ENCODE data around the gene WIPF3.

WIPF3 gene

DNA sequence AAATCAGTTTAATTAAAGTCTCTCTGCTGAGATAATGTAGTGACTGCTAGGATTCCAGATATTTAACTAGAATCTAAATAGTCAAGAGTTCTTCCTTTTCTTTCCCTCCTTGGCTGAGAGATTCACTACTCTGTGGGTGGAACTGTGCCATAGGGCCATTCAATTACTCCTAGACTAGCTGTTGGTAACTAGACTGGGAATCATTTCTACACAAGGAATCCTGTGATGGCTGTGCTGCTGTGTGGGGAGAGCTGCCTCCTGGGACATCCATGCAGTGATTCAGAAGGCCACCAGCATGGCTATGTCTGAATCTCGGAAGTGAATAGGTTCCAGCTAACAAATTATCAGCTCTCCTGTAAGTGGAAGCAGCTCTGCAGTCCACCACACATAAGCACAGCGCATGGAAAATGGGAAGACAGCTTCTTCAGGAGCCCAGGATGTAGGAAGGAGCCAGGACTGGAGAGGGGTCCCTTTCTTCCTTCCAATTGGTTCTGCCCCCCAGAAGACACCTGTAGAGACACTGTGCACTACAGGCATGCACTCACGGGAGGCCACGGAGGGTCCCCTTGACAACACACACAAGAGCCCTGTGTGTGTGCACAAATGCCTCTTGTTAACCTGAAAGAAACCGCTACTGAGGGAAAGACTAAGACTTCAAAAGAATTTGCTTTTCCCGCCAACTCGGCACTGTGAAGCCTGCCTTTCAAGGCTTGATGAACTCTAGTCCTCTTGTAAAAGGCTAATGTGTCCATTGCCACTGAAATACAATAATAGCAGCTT lies 116.8 kb downstream of the WIPF3 start:
- H3K9me3 ChIP-seq (ENCODE audit: insufficient read depth, low read depth, low read length), result no peaks in the 10 kb centered on the region
- H4K8ac ChIP-seq (ENCODE audit: low read depth, low read length), result no peak overlapping the region
- H3K36me3 ChIP-seq (ENCODE audit: control insufficient read depth in 1 of 2, insufficient read depth in 2 of 2, low read length in 2 of 2), result peaks cover 28 to 44% of the 10 kb centered on the region in 2 experiments
- DNase-seq, result no peak
- no peak overlapping the region for H4K12ac ChIP-seq (ENCODE audit: low read depth, low read length)
- no peaks in the 10 kb centered on the region for H3K79me2 ChIP-seq (ENCODE audit: control insufficient read depth, insufficient read depth, low read length, poor library complexity)
- no peak overlapping the region for H2BK12ac ChIP-seq (ENCODE audit: low read length)
- H3K4ac ChIP-seq (ENCODE audit: low read depth, low read length), result no peak overlapping the region
- no peak overlapping the region for H3K27ac ChIP-seq (ENCODE audit: low read depth, low read length)
- no peak overlapping the region for H3K18ac ChIP-seq (ENCODE audit: low read length)
- no peak overlapping the region for H3K14ac ChIP-seq (ENCODE audit: low read length)
- no peak overlapping the region for H2AK5ac ChIP-seq (ENCODE audit: low read length)
- H2BK120ac ChIP-seq (ENCODE audit: insufficient read depth, low read length, poor library complexity), result no peak overlapping the region
- no CpG with 5 or more reads among the region's 7 CpGs for WGBS (ENCODE audit: extremely low coverage, insufficient coverage, insufficient read length)
- no peak overlapping the region for H3K9ac ChIP-seq (ENCODE audit: low read length)
- no peak overlapping the region for H2AFZ ChIP-seq (ENCODE audit: insufficient read depth, low read length, poor library complexity)
- H3K23ac ChIP-seq (ENCODE audit: low read length), result no peak overlapping the region
- H3K4me2 ChIP-seq (ENCODE audit: low read length), result no peak overlapping the region
- no peak overlapping the region for H3K4me3 ChIP-seq (ENCODE audit: low read depth, low read length)
- no peak overlapping the region for H2BK5ac ChIP-seq (ENCODE audit: low read depth, low read length, poor library complexity)
- peaks cover 0 to 3% of the 10 kb centered on the region in 2 experiments for H3K4me1 ChIP-seq (ENCODE audit: control insufficient read depth in 1 of 2, insufficient read depth in 2 of 2, low read length in 2 of 2)
- no peaks in the 10 kb centered on the region for H3K79me1 ChIP-seq (ENCODE audit: low read length)
- no peak overlapping the region for H4K91ac ChIP-seq (ENCODE audit: low read depth, low read length)
- no peaks in the 10 kb centered on the region for H3K27me3 ChIP-seq (ENCODE audit: insufficient read depth, low read length)

- Histone ChIP-seq H3K27ac (ENCODE audit: low read depth, low read length) (no peak overlapping the region), H2AK5ac (ENCODE audit: low read length) (no peak overlapping the region), H3K23ac (ENCODE audit: low read length) (no peak overlapping the region), H3K27me3 (ENCODE audit: insufficient read depth, low read length) (no peaks in the 10 kb centered on the region), H3K18ac (ENCODE audit: low read length) (no peak overlapping the region), H3K14ac (ENCODE audit: low read length) (no peak overlapping the region), H3K79me1 (ENCODE audit: low read length) (no peaks in the 10 kb centered on the region), H2AFZ (ENCODE audit: insufficient read depth, low read length, poor library complexity) (no peak overlapping the region), H2BK5ac (ENCODE audit: low read depth, low read length, poor library complexity) (no peak overlapping the region), H2BK12ac (ENCODE audit: low read length) (no peak overlapping the region), H3K36me3 (ENCODE audit: control insufficient read depth in 1 of 2, insufficient read depth in 2 of 2, low read length in 2 of 2) (peaks cover 31 to 41% of the 10 kb centered on the region in 2 experiments), H3K79me2 (ENCODE audit: control insufficient read depth, insufficient read depth, low read length, poor library complexity) (no peaks in the 10 kb centered on the region), H4K91ac (ENCODE audit: low read depth, low read length) (no peak overlapping the region), H3K9ac (ENCODE audit: low read length) (no peak overlapping the region), H2BK120ac (ENCODE audit: insufficient read depth, low read length, poor library complexity) (no peak overlapping the region), H3K4ac (ENCODE audit: low read depth, low read length) (no peak overlapping the region), H3K9me3 (ENCODE audit: insufficient read depth, low read depth, low read length) (no peaks in the 10 kb centered on the region), H4K12ac (ENCODE audit: low read depth, low read length) (no peak overlapping the region), H4K8ac (ENCODE audit: low read depth, low read length) (no peak overlapping the region), H3K4me2 (ENCODE audit: low read length) (no peak overlapping the region), H3K4me3 (ENCODE audit: low read depth, low read length) (no peak overlapping the region), H3K4me1 (ENCODE audit: control insufficient read depth in 1 of 2, insufficient read depth in 2 of 2, low read length in 2 of 2) (peaks cover 0 to 3% of the 10 kb centered on the region in 2 experiments)
- no CpG with 5 or more reads among the region's 9 CpGs for WGBS (ENCODE audit: extremely low coverage, insufficient coverage, insufficient read length)
- DNase-seq, result peak; percentile 14 to 45
Measured at GRCh38 chr7:29924006-29924405, 117.7 kb downstream of the WIPF3 start.

GRCh38 chr7:29924684-29925083 lies 118.4 kb downstream of the WIPF3 start:
- Histone ChIP-seq H3K36me3 (ENCODE audit: control insufficient read depth in 1 of 2, insufficient read depth in 2 of 2, low read length in 2 of 2) (peaks cover 35 to 46% of the 10 kb centered on the region in 2 experiments), H4K91ac (ENCODE audit: low read depth, low read length) (no peak overlapping the region), H3K14ac (ENCODE audit: low read length) (no peak overlapping the region), H3K4ac (ENCODE audit: low read depth, low read length) (no peak overlapping the region), H3K4me3 (ENCODE audit: low read depth, low read length) (no peak overlapping the region), H3K79me1 (ENCODE audit: low read length) (no peaks in the 10 kb centered on the region), H3K9ac (ENCODE audit: low read length) (no peak overlapping the region), H3K27ac (ENCODE audit: low read depth, low read length) (no peak overlapping the region), H3K23ac (ENCODE audit: low read length) (no peak overlapping the region), H2BK120ac (ENCODE audit: insufficient read depth, low read length, poor library complexity) (no peak overlapping the region), H3K4me2 (ENCODE audit: low read length) (no peak overlapping the region), H3K4me1 (ENCODE audit: control insufficient read depth in 1 of 2, insufficient read depth in 2 of 2, low read length in 2 of 2) (peaks cover 0 to 3% of the 10 kb centered on the region in 2 experiments), H2AK5ac (ENCODE audit: low read length) (no peak overlapping the region), H2BK5ac (ENCODE audit: low read depth, low read length, poor library complexity) (no peak overlapping the region), H4K8ac (ENCODE audit: low read depth, low read length) (no peak overlapping the region), H2BK12ac (ENCODE audit: low read length) (no peak overlapping the region), H3K79me2 (ENCODE audit: control insufficient read depth, insufficient read depth, low read length, poor library complexity) (no peaks in the 10 kb centered on the region), H2AFZ (ENCODE audit: insufficient read depth, low read length, poor library complexity) (no peak overlapping the region), H3K27me3 (ENCODE audit: insufficient read depth, low read length) (no peaks in the 10 kb centered on the region), H4K12ac (ENCODE audit: low read depth, low read length) (no peak overlapping the region), H3K9me3 (ENCODE audit: insufficient read depth, low read depth, low read length) (no peaks in the 10 kb centered on the region), H3K18ac (ENCODE audit: low read length) (no peak overlapping the region)
- DNase-seq, result no peak
- no CpG with 5 or more reads among the region's 2 CpGs for WGBS (ENCODE audit: extremely low coverage, insufficient coverage, insufficient read length)

GRCh38 chr7:29926216-29926615 lies 119.9 kb downstream of the WIPF3 start:
- H2BK5ac ChIP-seq (ENCODE audit: low read depth, low read length, poor library complexity), result no peak overlapping the region
- no peaks in the 10 kb centered on the region for H3K27me3 ChIP-seq (ENCODE audit: insufficient read depth, low read length)
- no peak overlapping the region for H3K14ac ChIP-seq (ENCODE audit: low read length)
- no peak overlapping the region for H3K23ac ChIP-seq (ENCODE audit: low read length)
- H3K27ac ChIP-seq (ENCODE audit: low read depth, low read length), result no peak overlapping the region
- H2AFZ ChIP-seq (ENCODE audit: insufficient read depth, low read length, poor library complexity), result no peak overlapping the region
- no peaks in the 10 kb centered on the region for H3K79me2 ChIP-seq (ENCODE audit: control insufficient read depth, insufficient read depth, low read length, poor library complexity)
- no peak overlapping the region for H2AK5ac ChIP-seq (ENCODE audit: low read length)
- DNase-seq, result no peak
- H3K79me1 ChIP-seq (ENCODE audit: low read length), result no peaks in the 10 kb centered on the region
- H3K9ac ChIP-seq (ENCODE audit: low read length), result no peak overlapping the region
- H3K18ac ChIP-seq (ENCODE audit: low read length), result no peak overlapping the region
- no peak overlapping the region for H2BK120ac ChIP-seq (ENCODE audit: insufficient read depth, low read length, poor library complexity)
- peaks cover 37 to 49% of the 10 kb centered on the region in 2 experiments for H3K36me3 ChIP-seq (ENCODE audit: control insufficient read depth in 1 of 2, insufficient read depth in 2 of 2, low read length in 2 of 2)
- H2BK12ac ChIP-seq (ENCODE audit: low read length), result no peak overlapping the region
- H4K91ac ChIP-seq (ENCODE audit: low read depth, low read length), result no peak overlapping the region
- H3K4me1 ChIP-seq (ENCODE audit: control insufficient read depth in 1 of 2, insufficient read depth in 2 of 2, low read length in 2 of 2), result peaks cover 0 to 3% of the 10 kb centered on the region in 2 experiments
- no CpG with 5 or more reads among the region's 15 CpGs for WGBS (ENCODE audit: extremely low coverage, insufficient coverage, insufficient read length)
- H3K4me3 ChIP-seq (ENCODE audit: low read depth, low read length), result no peak overlapping the region
- H3K4me2 ChIP-seq (ENCODE audit: low read length), result no peak overlapping the region
- no peak overlapping the region for H3K4ac ChIP-seq (ENCODE audit: low read depth, low read length)
- no peaks in the 10 kb centered on the region for H3K9me3 ChIP-seq (ENCODE audit: insufficient read depth, low read depth, low read length)
- H4K12ac ChIP-seq (ENCODE audit: low read depth, low read length), result no peak overlapping the region
- H4K8ac ChIP-seq (ENCODE audit: low read depth, low read length), result no peak overlapping the region
